Mesothelial cell of epicardium (in vitro differentiated cells): ENCODE measurements around the gene AAR2. TPM values are rescaled to one million over a fixed set of nuclear protein-coding genes. Genes with fewer than 3 reads are reported as not detected.

Source experiments
- DNase-seq, 2 experiments: peaks; one replicate each; pipeline ENCODE4 v3.0.0; 2021; ENCODE audit warnings: low spot score in 2 of 2; ENCODE audit not compliant: unreplicated experiment in 2 of 2
- H3K27ac Mint-ChIP-seq: 2 replicates; pipeline ENCODE4 v1.8.0; 2021; ENCODE audit warnings: mixed read lengths
- H3K27me3 Mint-ChIP-seq: 2 replicates; pipeline ENCODE4 v1.8.0; 2021; ENCODE audit warnings: low read depth, mixed read lengths
- H3K36me3 Mint-ChIP-seq: 2 replicates; pipeline ENCODE4 v1.8.0; 2021; ENCODE audit warnings: mixed read lengths
- H3K4me1 Mint-ChIP-seq: 2 replicates; pipeline ENCODE4 v1.8.0; 2021; ENCODE audit warnings: mixed read lengths
- H3K4me3 Mint-ChIP-seq: 2 replicates; pipeline ENCODE4 v1.8.0; 2021; ENCODE audit warnings: mild to moderate bottlenecking, moderate library complexity, mixed read lengths
- H3K9me3 Mint-ChIP-seq: 2 replicates; pipeline ENCODE4 v1.8.0; 2021; ENCODE audit warnings: mixed read lengths
- CTCF ChIP-seq: fragments of 200-600 bp; sonication (generic); IDR thresholded peaks from one replicate; pipeline ENCODE4 v1.5.0; 2021; ENCODE audit warnings: antibody characterized with exemption; ENCODE audit not compliant: unreplicated experiment
- total RNA-seq: library from RNA; stranded (reverse); gene quantifications from 3 replicates; pipeline ENCODE4 v1.2.1, GENCODE V29; 2021

Gene AAR2
- total RNA-seq, 1 donor from 2014 or later: 30.6 TPM

- H3K4me1 Mint-ChIP-seq: no peaks in the 10 kb centered on the region
- no peaks in the 10 kb centered on the region for H3K27me3 Mint-ChIP-seq
- H3K4me3 Mint-ChIP-seq: no peak overlapping the region
- TF ChIP-seq CTCF: no peak
- DNase-seq: no peak
- H3K9me3 Mint-ChIP-seq: no peaks in the 10 kb centered on the region
- H3K36me3 Mint-ChIP-seq: peaks cover 15% of the 10 kb centered on the region
- no peak overlapping the region for H3K27ac Mint-ChIP-seq
These were observed 10.6 kb upstream of the AAR2 start for GRCh38 chr20:36225666-36226065.

GRCh38 chr20:36228770-36229169, 7.5 kb upstream of the AAR2 start:
- H3K9me3 Mint-ChIP-seq: no peaks in the 10 kb centered on the region
- no peak for DNase-seq
- H3K27ac Mint-ChIP-seq: no peak overlapping the region
- H3K4me3 Mint-ChIP-seq: no peak overlapping the region
- no peak for TF ChIP-seq CTCF
- no peaks in the 10 kb centered on the region for H3K27me3 Mint-ChIP-seq
- H3K4me1 Mint-ChIP-seq: no peaks in the 10 kb centered on the region
- peaks cover 9% of the 10 kb centered on the region for H3K36me3 Mint-ChIP-seq

GRCh38 chr20:36230019-36230418, 6.3 kb upstream of the AAR2 start:
- H3K27ac Mint-ChIP-seq: no peak overlapping the region
- TF ChIP-seq CTCF: no peak
- no peaks in the 10 kb centered on the region for H3K4me1 Mint-ChIP-seq
- no peak for DNase-seq
- H3K9me3 Mint-ChIP-seq: no peaks in the 10 kb centered on the region
- H3K27me3 Mint-ChIP-seq: no peaks in the 10 kb centered on the region
- no peak overlapping the region for H3K4me3 Mint-ChIP-seq
- H3K36me3 Mint-ChIP-seq: peaks cover 9% of the 10 kb centered on the region

- Mint-ChIP-seq H3K27me3 (no peaks in the 10 kb centered on the region), H3K9me3 (no peaks in the 10 kb centered on the region), H3K27ac (no peak overlapping the region), H3K4me3 (no peak overlapping the region), H3K36me3 (peaks cover 9% of the 10 kb centered on the region), H3K4me1 (peaks cover 5% of the 10 kb centered on the region)
- no peak for TF ChIP-seq CTCF
- DNase-seq: no peak
These were observed 4.9 kb upstream of the AAR2 start for GRCh38 chr20:36231331-36231730.

- Mint-ChIP-seq H3K4me3 (peak overlapping the region; percentile 25), H3K9me3 (no peaks in the 10 kb centered on the region), H3K27me3 (no peaks in the 10 kb centered on the region), H3K4me1 (peaks cover 16% of the 10 kb centered on the region), H3K36me3 (peaks cover 6% of the 10 kb centered on the region), H3K27ac (no peak overlapping the region)
- no peak for TF ChIP-seq CTCF
- no peak for DNase-seq
These were observed 1.4 kb upstream of the AAR2 start for GRCh38 chr20:36234771-36235320.

- Mint-ChIP-seq H3K9me3 (no peaks in the 10 kb centered on the region), H3K36me3 (peaks cover 9% of the 10 kb centered on the region), H3K4me3 (peak overlapping the region; percentile 96), H3K27me3 (no peaks in the 10 kb centered on the region), H3K27ac (peak overlapping the region; percentile 98), H3K4me1 (peaks cover 16% of the 10 kb centered on the region)
- no peak for DNase-seq
- TF ChIP-seq CTCF: no peak
These were observed 476 bp downstream of the AAR2 start for GRCh38 chr20:36236786-36237121.
